HCT116 (cell line): ENCODE data around the gene MPHOSPH8. TPM values are rescaled to one million over a fixed set of nuclear protein-coding genes. Genes with fewer than 3 reads are reported as not detected.

ENCODE experiments used
- ATAC-seq: fragments of 200-7000 bp; cut with Tn5 transposase; 2 replicates; pipeline ENCODE4 v1.9.1; 2020; ENCODE audit warnings: mild to moderate bottlenecking, moderate library complexity
- BruUV-seq: library from RNA; stranded (reverse); fragments of 400-500 nt; replicated peaks from 2 replicates; lab custom pipeline; 2021; lab: Mats Ljungman, UMichigan
- CTCF ChIA-PET: fragments of 300-600 bp; sonication (Branson Sonifier 250); formaldehyde crosslinking; loops from one replicate; lab custom pipeline; 2021; ENCODE audit warnings: antibody characterized with exemption; lab: Charles Lee
- POLR2A ChIA-PET: fragments of 300-600, 350-600 bp; sonication (Branson Sonifier 250); formaldehyde crosslinking; loops from one replicate; lab custom pipeline; 2021; ENCODE audit warnings: antibody characterized with exemption; lab: Charles Lee
- RAD21 ChIA-PET, 2 experiments: fragments of 300-600 bp; sonication (Branson Sonifier 250); formaldehyde crosslinking; loops; one replicate each; lab custom pipeline; 2023; ENCODE audit warnings: low total read pairs in 2 of 2; ENCODE audit not compliant: uncharacterized antibody in 2 of 2, unreplicated experiment in 2 of 2, low non-redundant PET in 1 of 2; lab: Charles Lee
- DNase-seq: peaks from one replicate; pipeline ENCODE4 v3.0.0-alpha.2; 2010; ENCODE audit warnings: low read depth, low spot score
- H2AFZ ChIP-seq: fragments of 200-600 bp; shearing (Covaris generic), sonication (generic); 2 replicates; pipeline ENCODE4 v1.6.1; 2017; ENCODE audit warnings: low read depth, mixed run types, mixed read lengths, antibody characterized with exemption, low read length; ENCODE audit not compliant: poor library complexity, severe bottlenecking
- H3K27ac ChIP-seq: 2 replicates; pipeline ENCODE4 v1.5.1; 2012; ENCODE audit warnings: low read depth, low read length
- H3K27me3 ChIP-seq: fragments of 200-600 bp; sonication (generic); 2 replicates; pipeline ENCODE4 v1.6.1; 2016; ENCODE audit warnings: mixed run types, low read length, mixed read lengths; ENCODE audit not compliant: insufficient read depth
- H3K36me3 ChIP-seq, 2 experiments: fragments of 200-500 bp in 1 of 2; fragments of 200-600 bp in 1 of 2; sonication (Bioruptor generic) in 1 of 2; sonication (generic) in 1 of 2; 2 replicates each; pipeline versions ENCODE4 v1.5.1 to v1.6.1; 2014 to 2016; ENCODE audit warnings: low read length in 2 of 2, inconsistent platforms in 1 of 2, mixed read lengths in 1 of 2, mixed run types in 1 of 2; ENCODE audit not compliant: insufficient read depth in 2 of 2, control insufficient read depth in 1 of 2
- H3K4me1 ChIP-seq, 2 experiments: fragments of 200-600 bp in 1 of 2; sonication (generic) in 1 of 2; 2 replicates each; pipeline versions ENCODE4 v1.5.1 to v1.6.1; 2012 to 2017; ENCODE audit warnings: low read length in 2 of 2, inconsistent platforms in 1 of 2, mild to moderate bottlenecking in 1 of 2, mixed read lengths in 1 of 2, mixed run types in 1 of 2, moderate library complexity in 1 of 2; ENCODE audit not compliant: insufficient read depth in 2 of 2, control insufficient read depth in 1 of 2
- H3K4me2 ChIP-seq: fragments of 200-600 bp; sonication (generic); 2 replicates; pipeline ENCODE4 v1.6.1; 2017; ENCODE audit warnings: mixed run types, low read length, mixed read lengths
- H3K4me3 ChIP-seq, 2 experiments: fragments of 200-600 bp in 1 of 2; sonication (generic) in 1 of 2; replicated peaks in 1 of 2; 2 replicates each; pipeline ENCODE4 v1.5.1; 2011 to 2016; ENCODE audit warnings: low read length in 2 of 2, control low read depth in 1 of 2, low read depth in 1 of 2, mild to moderate bottlenecking in 1 of 2, mixed read lengths in 1 of 2, mixed run types in 1 of 2
- H3K79me2 ChIP-seq: fragments of 200-600 bp; sonication (generic); 2 replicates; pipeline ENCODE4 v1.6.1; 2017; ENCODE audit warnings: mild to moderate bottlenecking, mixed run types, low read length, moderate library complexity, mixed read lengths; ENCODE audit not compliant: insufficient read depth
- H3K9ac ChIP-seq: fragments of 200-600 bp; sonication (generic); 2 replicates; pipeline ENCODE4 v1.6.1; 2016; ENCODE audit warnings: low read length, mixed read lengths
- H3K9me2 ChIP-seq: fragments of 200-600 bp; sonication (generic), shearing (Covaris generic); 2 replicates; pipeline ENCODE4 v1.6.1; 2017; ENCODE audit warnings: mixed run types, mild to moderate bottlenecking, moderate library complexity; ENCODE audit not compliant: insufficient read depth
- H3K9me3 ChIP-seq, 2 experiments: fragments of 200-500 bp in 1 of 2; fragments of 200-600 bp in 1 of 2; sonication (Bioruptor generic) in 1 of 2; sonication (generic) in 1 of 2; 2 replicates each; pipeline ENCODE4 v1.6.1; 2014 to 2017; ENCODE audit warnings: low read length in 2 of 2, mixed read lengths in 2 of 2, inconsistent platforms in 1 of 2, low read depth in 1 of 2, mild to moderate bottlenecking in 1 of 2, mixed run types in 1 of 2, moderate library complexity in 1 of 2; ENCODE audit not compliant: control insufficient read depth in 1 of 2, insufficient read depth in 1 of 2
- H4K20me1 ChIP-seq: fragments of 200-600 bp; sonication (generic), shearing (Covaris generic); 2 replicates; pipeline ENCODE4 v1.6.1; 2017; ENCODE audit warnings: mixed run types, mild to moderate bottlenecking, moderate library complexity; ENCODE audit not compliant: insufficient read depth
- ATF3 ChIP-seq: IDR thresholded peaks from 2 replicates; pipeline ENCODE4 v1.6.1; 2012
- CBX3 ChIP-seq: IDR thresholded peaks from 2 replicates; pipeline ENCODE4 v1.6.1; 2012; ENCODE audit warnings: low read depth
- CEBPB ChIP-seq: IDR thresholded peaks from 2 replicates; pipeline ENCODE4 v1.6.1; 2012; ENCODE audit warnings: low read depth
- CTCF ChIP-seq, 3 experiments: fragments of 200-600 bp in 1 of 3; sonication (generic) in 1 of 3; IDR thresholded peaks in 2 of 3; conservative IDR thresholded peaks in 1 of 3; 2 replicates each; pipeline ENCODE4 v1.5.1; 2012 to 2017; ENCODE audit warnings: low read depth in 2 of 3, low read length in 2 of 3, antibody characterized with exemption in 1 of 3, borderline replicate concordance in 1 of 3, control low read depth in 1 of 3, mild to moderate bottlenecking in 1 of 3, mixed read lengths in 1 of 3, mixed run types in 1 of 3, moderate library complexity in 1 of 3; ENCODE audit not compliant: insufficient read depth in 1 of 3
- EGR1 ChIP-seq: IDR thresholded peaks from 2 replicates; pipeline ENCODE4 v1.6.1; 2012; ENCODE audit warnings: low read depth
- ELF1 ChIP-seq: IDR thresholded peaks from 2 replicates; pipeline ENCODE4 v1.6.1; 2012; ENCODE audit warnings: low read depth, borderline replicate concordance
- EZH2 ChIP-seq: fragments of 200-600 bp; sonication (generic); IDR thresholded peaks from 2 replicates; pipeline ENCODE4 v1.6.1; 2017; ENCODE audit warnings: antibody characterized with exemption, mixed run types
- FOSL1 ChIP-seq: IDR thresholded peaks from 2 replicates; pipeline ENCODE4 v1.6.1; 2012; ENCODE audit warnings: low read depth
- JUND ChIP-seq: IDR thresholded peaks from 2 replicates; pipeline ENCODE4 v1.6.1; 2012
- POLR2A ChIP-seq: IDR thresholded peaks from 2 replicates; pipeline ENCODE4 v1.7.0; 2011; ENCODE audit warnings: borderline replicate concordance; ENCODE audit not compliant: insufficient read depth, insufficient read length; ENCODE audit errors: extremely low read depth
- REST ChIP-seq: IDR thresholded peaks from 2 replicates; pipeline ENCODE4 v1.6.1; 2012; ENCODE audit warnings: low read depth
- SIN3A ChIP-seq: IDR thresholded peaks from 2 replicates; pipeline ENCODE4 v1.6.1; 2012; ENCODE audit warnings: low read depth
- SP1 ChIP-seq: IDR thresholded peaks from 2 replicates; pipeline ENCODE4 v1.6.1; 2012; ENCODE audit warnings: low read depth
- SRF ChIP-seq: IDR thresholded peaks from 2 replicates; pipeline ENCODE4 v1.6.1; 2012; ENCODE audit warnings: low read depth
- TCF7L2 ChIP-seq: IDR thresholded peaks from 2 replicates; pipeline ENCODE4 v1.7.0; 2011; ENCODE audit warnings: borderline replicate concordance, inconsistent platforms; ENCODE audit not compliant: insufficient read depth, insufficient read length; ENCODE audit errors: extremely low read depth
- YY1 ChIP-seq: IDR thresholded peaks from 2 replicates; pipeline ENCODE4 v1.6.1; 2011; ENCODE audit warnings: low read length, low read depth, moderate library complexity, mild to moderate bottlenecking; ENCODE audit not compliant: insufficient replicate concordance; ENCODE audit errors: extremely low read depth
- ZBTB33 ChIP-seq: IDR thresholded peaks from 2 replicates; pipeline ENCODE4 v1.6.1; 2011; ENCODE audit warnings: mild to moderate bottlenecking, low read length, moderate library complexity; ENCODE audit not compliant: insufficient replicate concordance; ENCODE audit errors: extremely low read depth
- ZNF274 ChIP-seq: fragments of 200-500 bp; sonication (Bioruptor generic); IDR thresholded peaks from 2 replicates; pipeline ENCODE4 v1.6.1; 2014; ENCODE audit warnings: mild to moderate bottlenecking, low read depth, low read length, inconsistent platforms
- intact Hi-C: fragments of 100-400 bp; cut with micrococcal nuclease; formaldehyde crosslinking; loops from 2 replicates; pipeline ENCODE4 v1.10.0; 2022
- total RNA-seq: library from RNA; stranded (reverse); gene quantifications from one replicate; pipeline ENCODE4 v1.2.1, GENCODE V29; 2021; ENCODE audit not compliant: unreplicated experiment

Gene MPHOSPH8
- total RNA-seq, 1 experiment from 2014 or later: 21.5 TPM

- Histone ChIP-seq H3K79me2 (peaks cover 22% of the 10 kb centered on the region), H3K9me2 (no peaks in the 10 kb centered on the region), H3K9me3 (no peaks in the 10 kb centered on the region), H3K27me3 (no peaks in the 10 kb centered on the region), H3K9ac (no peak overlapping the region), H4K20me1 (no peaks in the 10 kb centered on the region), H2AFZ (no peak overlapping the region), H3K36me3 (no peaks in the 10 kb centered on the region), H3K4me1 (peaks cover 13 to 20% of the 10 kb centered on the region in 2 experiments), H3K4me3 (no peak overlapping the region), H3K4me2 (no peak overlapping the region), H3K27ac (no peak overlapping the region)
- ChIA-PET CTCF (no interaction called here), RAD21 (no interaction called here), POLR2A (no interaction called here)
- BruUV-seq: no TSS peak
- ATAC-seq (no peak), DNase-seq (no peak)
- TF ChIP-seq CEBPB: no peak
- TF ChIP-seq ATF3: no peak
- no peak for TF ChIP-seq CBX3
- TF ChIP-seq TCF7L2: no peak
- no peak for TF ChIP-seq REST
- TF ChIP-seq YY1: no peak
- no peak for TF ChIP-seq ZNF274
- no peak for TF ChIP-seq SRF
- TF ChIP-seq EZH2: no peak
- no peak for TF ChIP-seq FOSL1
- no peak for TF ChIP-seq POLR2A
- no peak for TF ChIP-seq SIN3A
- no peak for TF ChIP-seq EGR1
- no peak for TF ChIP-seq CTCF (IDR thresholded peaks at IDR 0.05 in 2 of 3, conservative IDR thresholded peaks at IDR 0.05 in 1 of 3; ENCODE audit: borderline replicate concordance in 1 of 3, insufficient read depth in 1 of 3, low read depth in 2 of 3, low read length in 2 of 3)
- no peak for TF ChIP-seq SP1
- no peak for TF ChIP-seq JUND
- TF ChIP-seq ELF1: no peak
- TF ChIP-seq ZBTB33: no peak
- intact Hi-C loops: loop anchor here (5.0 kb wide), 1 partner anchor 49 kb away; no protein-coding TSS in a partner anchor
Observed at GRCh38 chr13:19695829-19696228, 62.4 kb downstream of the MPHOSPH8 start.
